HG03439 (cell line): ENCODE results near the gene MESD.
A peak's percentile ranks its signal among the peaks of the same experiment; 100 is the strongest.

Experiments used
- ATAC-seq: cut with Tn5 transposase; IDR thresholded peaks from one replicate; pipeline ENCODE4 v1.9.1; 2021; ENCODE audit warnings: mild to moderate bottlenecking, moderate library complexity; ENCODE audit not compliant: unreplicated experiment

MESD gene

DNA sequence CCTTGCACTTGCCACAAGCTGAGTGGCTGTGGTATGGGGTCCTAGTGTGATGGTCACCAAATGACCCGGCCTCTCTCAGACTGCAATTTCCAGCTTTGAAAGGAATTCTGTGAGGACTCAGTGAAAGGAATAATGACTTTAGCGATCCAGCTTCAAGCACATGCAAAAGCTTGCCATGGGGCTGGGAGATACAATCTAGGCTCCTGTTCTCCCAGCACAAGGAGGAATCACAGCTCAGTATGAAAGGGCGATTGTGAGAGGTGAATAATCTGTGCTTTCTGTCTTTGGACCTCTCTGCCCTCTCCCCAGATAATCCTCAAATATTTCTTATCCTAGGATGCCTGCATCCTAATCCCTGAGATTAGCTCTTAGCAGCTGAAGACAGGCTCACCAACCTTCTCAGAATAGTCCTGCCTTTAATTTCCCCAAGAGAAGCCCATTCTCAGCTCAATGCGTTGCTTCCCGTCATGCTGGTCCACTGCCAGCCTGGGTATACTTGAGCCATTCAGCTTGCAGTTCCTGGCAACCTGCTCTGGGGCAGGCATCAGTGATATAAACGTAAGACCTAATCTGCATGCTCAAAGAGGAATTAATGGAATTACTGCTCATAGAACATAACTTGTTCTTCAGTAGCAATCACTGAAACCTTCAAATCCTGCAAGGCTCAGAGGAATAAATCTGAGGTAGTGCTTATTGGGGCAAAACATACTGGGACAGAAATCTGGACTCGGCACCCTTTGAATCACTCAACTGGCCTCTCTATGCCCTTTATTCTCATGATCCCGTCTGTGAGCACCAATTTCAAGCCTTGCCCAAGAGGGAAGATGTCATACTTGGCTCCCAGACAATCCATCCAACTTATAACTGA lies 26.2 kb upstream of the MESD start:
- no peak for ATAC-seq

- ATAC-seq = no peak
Observed at GRCh38 chr15:81014446-81015093, 25.0 kb upstream of the MESD start.

DNA sequence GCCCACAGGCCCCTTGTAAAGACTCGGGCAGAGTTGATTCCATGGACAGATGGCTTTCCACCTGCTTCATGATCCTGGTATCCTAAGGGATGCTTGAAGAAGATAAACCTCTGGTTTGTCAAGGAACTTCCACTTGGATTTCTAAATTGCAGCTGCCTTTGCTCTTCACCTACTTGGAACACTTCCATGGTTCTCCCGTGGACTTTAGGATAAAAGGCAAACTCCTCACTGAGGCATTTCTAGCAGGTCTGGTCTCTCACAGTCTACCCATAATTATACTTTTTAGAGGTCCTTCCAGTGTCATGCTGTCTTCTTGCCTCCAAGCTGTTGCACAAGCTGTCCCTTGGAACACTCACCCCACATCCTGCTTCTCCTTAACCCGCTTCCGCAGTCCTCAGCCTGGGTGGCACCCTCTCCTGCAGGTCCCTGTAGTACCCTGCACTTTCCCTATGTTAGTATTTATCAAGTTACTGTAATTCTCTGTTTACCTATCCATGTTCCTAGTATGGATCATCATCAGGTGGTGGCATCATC lies 23.8 kb upstream of the MESD start:
- no peak for ATAC-seq

GRCh38 chr15:81012588-81012987 lies 23.0 kb upstream of the MESD start:
- no peak for ATAC-seq

GRCh38 chr15:81011593-81011992 lies 22.0 kb upstream of the MESD start:
- no peak for ATAC-seq

DNA sequence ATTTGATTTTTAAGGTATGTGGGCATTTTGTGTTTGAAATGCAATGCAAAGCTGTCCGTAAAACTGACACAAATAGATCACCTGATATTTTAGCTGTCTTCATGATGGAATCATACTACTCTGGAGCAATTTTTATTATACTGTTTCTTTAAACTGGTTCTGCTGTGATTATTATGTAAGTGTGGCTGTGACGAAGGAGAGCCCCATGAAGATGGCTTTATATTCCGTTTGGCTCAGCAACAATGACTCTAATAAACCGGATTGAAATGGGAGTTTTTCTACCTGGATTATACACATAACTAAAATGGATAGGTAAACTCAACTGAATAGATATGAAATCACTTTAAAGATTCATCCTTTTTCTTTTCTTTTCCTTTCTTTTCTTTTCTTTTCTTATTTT lies 20.5 kb upstream of the MESD start:
- no peak for ATAC-seq

DNA sequence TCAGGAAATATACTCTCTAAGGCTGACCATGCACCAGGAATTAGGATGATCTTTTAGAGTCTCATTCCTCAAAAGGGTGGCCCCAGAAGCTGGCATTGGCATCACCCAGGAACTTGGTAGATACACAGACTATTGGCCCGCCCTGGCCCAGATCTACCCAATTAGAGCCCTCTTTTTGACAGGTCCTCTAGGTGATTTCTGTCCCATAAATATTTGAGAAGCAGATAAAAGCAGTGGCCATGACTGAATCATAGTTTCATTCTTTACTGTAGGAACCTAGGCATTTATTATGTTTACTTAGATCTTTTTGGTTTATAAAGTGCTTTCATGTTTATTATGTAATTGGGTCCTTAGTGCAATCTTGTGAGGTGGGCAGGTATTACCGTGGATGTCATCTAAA lies 18.7 kb upstream of the MESD start:
- no peak for ATAC-seq

DNA sequence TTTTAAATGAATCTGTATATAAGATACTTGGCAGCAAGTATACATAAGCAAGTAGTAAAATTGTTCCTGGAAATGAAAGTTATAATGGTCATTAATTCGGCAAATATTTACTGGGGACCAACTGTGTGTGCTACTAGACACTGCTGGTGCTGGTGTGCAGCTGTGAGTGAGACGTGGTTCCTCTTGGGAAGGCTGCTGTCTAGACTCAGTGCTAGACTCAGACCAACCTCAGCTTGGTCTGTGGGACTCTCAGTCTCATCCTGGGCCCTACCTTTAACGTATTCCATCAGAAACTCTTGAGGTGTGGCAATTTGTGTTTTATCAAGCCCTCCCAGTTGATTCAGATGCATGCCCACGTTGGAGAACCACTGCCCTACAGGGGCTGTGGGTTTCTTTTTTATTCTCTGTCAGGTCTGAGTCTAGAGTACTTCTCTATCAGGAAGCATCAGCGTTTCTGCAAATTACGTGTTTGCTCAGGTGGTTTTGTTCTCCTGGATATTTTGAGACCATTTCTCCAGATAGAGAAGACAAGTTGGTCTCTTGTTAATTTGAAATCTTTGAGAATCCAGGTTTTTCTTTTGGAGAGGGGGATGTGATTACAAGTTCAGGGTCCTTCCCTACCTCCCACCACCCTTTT lies 17.9 kb upstream of the MESD start:
- ATAC-seq = no peak

DNA sequence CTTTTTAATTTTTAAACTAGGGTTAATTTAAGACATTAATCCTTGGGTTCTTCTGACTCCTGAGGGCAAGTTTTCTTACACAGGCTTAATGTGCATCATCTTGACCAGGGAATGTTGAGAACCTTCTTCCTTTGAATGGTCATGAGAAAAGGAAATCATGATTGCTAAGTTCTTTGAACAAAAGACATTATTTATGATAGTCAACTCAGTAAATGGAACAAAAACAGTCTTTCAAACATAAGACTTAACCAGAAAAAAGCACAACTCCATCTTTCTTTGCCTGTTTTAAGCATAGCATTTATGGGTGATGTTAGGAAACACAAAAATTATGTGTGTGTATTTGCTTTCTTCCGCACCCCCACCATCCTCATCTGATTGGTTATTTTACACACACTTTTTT lies 16.5 kb upstream of the MESD start:
- ATAC-seq = no peak

- ATAC-seq = no peak
Observed at GRCh38 chr15:81003097-81003350, 13.4 kb upstream of the MESD start.

DNA sequence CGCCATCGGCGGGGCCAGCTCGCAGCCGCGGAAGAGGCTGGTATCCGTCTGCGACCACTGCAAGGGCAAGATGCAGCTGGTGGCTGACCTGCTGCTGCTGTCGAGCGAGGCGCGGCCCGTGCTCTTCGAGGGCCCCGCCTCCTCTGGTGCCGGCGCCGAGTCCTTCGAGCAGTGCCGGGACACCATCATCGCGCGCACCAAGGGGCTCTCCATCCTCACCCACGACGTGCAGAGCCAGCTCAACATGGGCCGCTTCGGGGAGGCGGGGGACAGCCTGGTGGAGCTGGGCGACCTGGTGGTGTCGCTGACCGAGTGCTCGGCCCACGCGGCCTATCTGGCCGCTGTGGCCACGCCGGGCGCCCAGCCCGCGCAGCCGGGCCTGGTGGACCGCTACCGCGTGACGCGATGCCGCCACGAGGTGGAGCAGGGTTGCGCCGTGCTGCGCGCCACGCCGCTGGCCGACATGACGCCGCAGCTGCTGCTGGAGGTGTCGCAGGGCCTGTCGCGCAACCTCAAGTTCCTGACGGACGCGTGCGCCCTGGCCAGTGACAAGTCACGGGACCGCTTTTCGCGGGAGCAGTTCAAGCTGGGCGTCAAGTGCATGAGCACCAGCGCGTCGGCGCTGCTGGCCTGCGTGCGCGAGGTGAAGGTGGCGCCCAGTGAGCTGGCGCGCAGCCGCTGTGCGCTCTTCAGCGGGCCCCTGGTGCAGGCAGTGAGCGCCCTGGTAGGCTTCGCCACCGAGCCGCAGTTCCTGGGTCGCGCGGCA lies 12.9 kb upstream of the MESD start:
- no peak for ATAC-seq

DNA sequence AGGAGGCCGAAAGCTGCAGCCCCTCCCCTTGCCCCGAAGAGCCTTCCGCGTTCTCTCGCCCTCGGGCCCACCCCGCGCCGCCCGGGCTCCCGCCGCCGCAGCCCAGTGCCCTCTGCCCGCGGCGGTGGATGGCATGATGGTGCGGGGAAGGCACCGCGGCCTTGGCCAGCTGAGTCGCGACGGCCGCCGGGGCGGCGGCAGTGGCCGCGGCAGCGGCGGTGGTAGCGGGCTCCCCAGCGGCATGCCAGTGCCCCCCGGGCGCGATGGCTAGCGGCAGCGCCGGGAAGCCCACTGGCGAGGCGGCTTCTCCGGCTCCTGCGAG lies 12.4 kb upstream of the MESD start:
- ATAC-seq = no peak

- ATAC-seq = peak; percentile 37
Observed at GRCh38 chr15:81001152-81002008, 11.8 kb upstream of the MESD start.

GRCh38 chr15:81000624-81001151 lies 11.1 kb upstream of the MESD start, which contains the start of gene TLNRD1:
Gene TLNRD1, plus strand, starts transcription at chr15:81000923. Its CDS starts 1,349 bp downstream, at chr15:81002272.
- ATAC-seq = peak; percentile 56

- peak; percentile 1 for ATAC-seq
Observed at GRCh38 chr15:81000144-81000623, 10.6 kb upstream of the MESD start.

GRCh38 chr15:80999623-81000036 lies 10.0 kb upstream of the MESD start:
- ATAC-seq = peak; percentile 29

DNA sequence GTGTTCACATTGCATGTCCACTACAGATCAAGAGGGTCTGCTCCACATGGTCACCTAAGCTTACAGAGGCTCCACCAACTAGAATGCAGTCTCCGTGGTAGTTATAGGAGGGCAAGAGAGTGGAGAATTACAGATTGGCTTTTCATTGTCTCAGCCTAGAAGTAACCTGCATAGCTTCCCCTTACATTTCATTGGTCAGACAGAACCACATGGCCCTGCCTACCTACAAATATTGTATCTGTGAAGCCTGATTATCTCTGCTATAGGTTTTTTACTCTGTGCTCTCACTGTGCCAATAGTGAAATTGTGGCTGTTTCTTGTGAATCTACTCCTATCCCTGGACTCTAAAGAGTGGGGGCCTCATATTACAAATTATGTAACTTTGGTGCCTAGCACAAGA lies 8.6 kb upstream of the MESD start:
- no peak for ATAC-seq

DNA sequence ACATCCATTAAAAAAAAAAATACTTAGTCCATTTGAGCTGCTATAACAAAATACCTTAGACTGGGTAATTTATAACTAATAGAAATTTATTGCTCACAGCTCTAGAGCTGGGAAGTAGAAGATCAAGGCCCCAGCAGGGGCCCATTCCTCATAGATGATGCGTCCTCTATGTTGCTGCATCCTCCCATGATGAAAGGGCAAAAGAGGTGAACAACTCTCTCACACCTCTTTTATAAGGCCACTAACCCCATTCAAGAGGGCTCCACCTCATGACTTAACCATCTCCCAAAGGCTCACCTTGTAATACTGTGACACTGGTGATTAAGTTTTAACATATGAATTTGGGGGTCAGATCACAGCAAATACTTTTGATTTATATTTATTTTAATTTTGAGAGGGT lies 8.1 kb upstream of the MESD start:
- no peak for ATAC-seq

DNA sequence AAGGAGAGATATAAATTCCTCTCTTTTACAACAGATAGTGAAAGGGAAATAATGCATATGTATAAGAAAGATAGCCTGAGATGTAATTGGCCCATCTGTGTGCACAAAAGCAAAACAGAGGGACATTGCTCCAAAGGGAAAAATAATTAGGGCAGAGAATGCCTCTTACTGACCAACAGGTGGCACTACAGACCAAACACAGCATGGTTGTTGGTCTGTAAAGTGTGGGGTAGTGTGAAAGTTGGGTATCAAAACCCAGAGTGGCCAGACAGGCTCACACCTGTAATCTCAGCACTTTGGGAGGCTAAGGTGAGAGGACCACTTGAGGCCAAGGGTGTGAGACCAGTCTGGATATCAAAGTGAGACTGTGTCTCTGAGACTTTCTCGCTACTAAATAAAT lies 6.6 kb upstream of the MESD start:
- no peak for ATAC-seq

DNA sequence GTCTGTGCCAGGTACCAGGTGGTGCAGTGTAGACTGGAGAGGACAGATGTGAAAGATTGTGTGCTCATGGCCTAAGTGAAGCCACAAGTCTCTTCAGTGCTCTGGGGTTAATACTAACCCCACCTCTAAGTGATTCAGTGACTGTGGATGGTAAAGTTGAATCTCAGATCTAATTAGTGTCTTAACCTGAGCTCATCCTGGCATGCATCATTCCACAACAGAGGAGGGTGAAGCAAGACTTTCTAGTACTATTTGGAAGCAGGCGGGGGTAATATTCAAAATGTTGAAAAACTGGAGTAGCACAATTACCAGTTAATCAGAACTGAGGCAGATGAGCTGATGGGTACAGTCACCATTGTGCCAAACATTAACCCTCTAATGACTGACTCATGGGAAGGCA lies 2.8 kb upstream of the MESD start:
- no peak for ATAC-seq
